T-cell (primary cell): Measurements from ENCODE around the gene SALL4. TPM values are rescaled to one million over a fixed set of nuclear protein-coding genes. Genes with fewer than 3 reads are reported as not detected.

Experiments
- ATAC-seq, 4 experiments: fragments of 200-7000 bp in 3 of 4; fragments of 150-1000 bp in 1 of 4; cut with Tn5 transposase; replicated peaks in 1 of 4; 1 replicate in 3 of 4; 2 replicates in 1 of 4; pipeline ENCODE4 v1.10.0; 2021; ENCODE audit warnings: moderate library complexity in 3 of 4, mild to moderate bottlenecking in 2 of 4, moderate number of reproducible peaks in 1 of 4
- CTCF ChIA-PET, 2 donors: fragments of 300-600 bp; sonication (Branson Sonifier 250); formaldehyde crosslinking; loops; one replicate each; lab custom pipeline; 2022; ENCODE audit warnings: antibody characterized with exemption in 2 of 2; lab: Charles Lee
- POLR2A ChIA-PET, 2 donors: fragments of 300-600 bp; sonication (Branson Sonifier 250); formaldehyde crosslinking; loops; one replicate each; lab custom pipeline; 2022; ENCODE audit warnings: antibody characterized with exemption in 2 of 2; lab: Charles Lee
- DNase-seq, 35 experiments: peaks; one replicate each; pipeline versions ENCODE4 v3.0.0 to v3.0.0-alpha.2; 2013 to 2023
- H3K27ac ChIP-seq: one replicate; pipeline ENCODE4 v1.5.1; 2013; ENCODE audit warnings: low read length
- H3K27me3 ChIP-seq, 2 experiments: replicated peaks in 1 of 2; 1 replicate in 1 of 2; 2 replicates in 1 of 2; pipeline versions ENCODE4 v1.6.1 to v1.7.0; 2013; ENCODE audit warnings: low read length in 1 of 2, mixed read lengths in 1 of 2; ENCODE audit not compliant: control insufficient read depth in 2 of 2, insufficient read depth in 2 of 2; ENCODE audit errors: extremely low read depth in 1 of 2
- H3K36me3 ChIP-seq, 2 donors: 1 replicate in 1 of 2; 2 replicates in 1 of 2; pipeline versions ENCODE4 v1.6.1 to v1.7.0; 2013; ENCODE audit warnings: low read length in 1 of 2; ENCODE audit not compliant: control insufficient read depth in 2 of 2, insufficient read depth in 1 of 2; ENCODE audit errors: extremely low read depth in 1 of 2
- H3K4me1 ChIP-seq, 2 experiments: 1 replicate in 1 of 2; 2 replicates in 1 of 2; pipeline versions ENCODE4 v1.6.1 to v1.7.0; 2013; ENCODE audit warnings: low read length in 2 of 2, mixed read lengths in 1 of 2; ENCODE audit not compliant: insufficient read depth in 2 of 2, control insufficient read depth in 1 of 2; ENCODE audit errors: extremely low read depth in 1 of 2
- H3K4me3 ChIP-seq, 2 donors: 1 replicate in 1 of 2; 2 replicates in 1 of 2; pipeline versions ENCODE4 v1.5.1 to v1.7.0; 2013; ENCODE audit warnings: mild to moderate bottlenecking in 2 of 2, low read length in 1 of 2, moderate library complexity in 1 of 2; ENCODE audit not compliant: control insufficient read depth in 1 of 2; ENCODE audit errors: extremely low read depth in 1 of 2
- H3K9me3 ChIP-seq: 2 replicates; pipeline ENCODE4 v1.7.0; 2013
- H3K27ac Mint-ChIP-seq, 2 donors: one replicate each; pipeline ENCODE4 v1.8.0; 2020 to 2021; ENCODE audit warnings: mild to moderate bottlenecking in 2 of 2, mixed read lengths in 2 of 2
- H3K27me3 Mint-ChIP-seq, 2 donors: one replicate each; pipeline ENCODE4 v1.8.0; 2021 to 2022; ENCODE audit warnings: mixed read lengths in 2 of 2
- H3K36me3 Mint-ChIP-seq: one replicate; pipeline ENCODE4 v1.8.0; 2021; ENCODE audit warnings: mixed read lengths
- H3K4me1 Mint-ChIP-seq, 3 donors: one replicate each; pipeline ENCODE4 v1.8.0; 2020 to 2022; ENCODE audit warnings: mixed read lengths in 3 of 3, mild to moderate bottlenecking in 1 of 3
- H3K4me3 Mint-ChIP-seq, 3 donors: one replicate each; pipeline ENCODE4 v1.8.0; 2020 to 2022; ENCODE audit warnings: mild to moderate bottlenecking in 3 of 3, mixed read lengths in 3 of 3, moderate library complexity in 3 of 3
- H3K9me3 Mint-ChIP-seq, 3 donors: one replicate each; pipeline ENCODE4 v1.8.0; 2020 to 2022; ENCODE audit warnings: mixed read lengths in 3 of 3
- WGBS: methylation state at CpG from one replicate; pipeline ENCODE4 v1.1.5; 2013; ENCODE audit warnings: missing lambda C conversion rate; ENCODE audit not compliant: insufficient coverage; 5-methylcytosine and 5-hydroxymethylcytosine counted together
- total RNA-seq, 35 experiments: library from RNA in 6 of 35; stranded (reverse) in 6 of 35; fragments of 120-200 nt in 1 of 35; gene quantifications; one replicate each; pipeline versions ENCODE4 v1.2.1 to v1.2.4 and lab custom pipeline; 2013 to 2026

The SALL4 gene
- total RNA-seq, 5 donors from 2014 or later (not counting 1 experiment from before 2014, with no cell fraction given) = 0.13 to 0.48 (median 0.37) TPM; not detected in 1

GRCh38 chr20:51763965-51764602 lies 38.2 kb downstream of the SALL4 start:
- ATAC-seq (no peak), DNase-seq (no peak)
- no peak overlapping the region for H3K27ac ChIP-seq
- H3K27me3 ChIP-seq = peaks cover 0 to 26% of the 10 kb centered on the region in 2 experiments
- ChIA-PET POLR2A (no interaction called here), CTCF (interaction anchor here in 1 of 2 donors (0.6 kb wide), 1 partner anchor 178 kb away, joined by 7 read pairs; no protein-coding TSS in a partner anchor)
- 60% methylated on average over 1 of the region's 6 CpGs for WGBS
- peaks cover 13 to 27% of the 10 kb centered on the region in 2 donors for H3K27me3 Mint-ChIP-seq
- H3K9me3 Mint-ChIP-seq = peaks cover 0 to 4% (median 0%) of the 10 kb centered on the region in 3 donors
- peaks cover 5 to 11% (median 7%) of the 10 kb centered on the region in 3 donors for H3K4me1 Mint-ChIP-seq
- H3K36me3 Mint-ChIP-seq = no peaks in the 10 kb centered on the region
- H3K9me3 ChIP-seq = no peaks in the 10 kb centered on the region
- H3K27ac Mint-ChIP-seq = no peak overlapping the region
- no peak overlapping the region for H3K4me3 Mint-ChIP-seq
- peaks cover 0 to 16% of the 10 kb centered on the region in 2 experiments for H3K4me1 ChIP-seq
- H3K4me3 ChIP-seq = no peak overlapping the region
- H3K36me3 ChIP-seq = no peaks in the 10 kb centered on the region

- Mint-ChIP-seq H3K36me3 (no peaks in the 10 kb centered on the region), H3K27ac (no peak overlapping the region), H3K4me3 (no peak overlapping the region), H3K9me3 (peaks cover 0 to 4% (median 0%) of the 10 kb centered on the region in 3 donors), H3K4me1 (no peaks in the 10 kb centered on the region), H3K27me3 (peaks cover 7 to 18% of the 10 kb centered on the region in 2 donors)
- ChIA-PET CTCF (no interaction called here), POLR2A (no interaction called here)
- Histone ChIP-seq H3K4me3 (no peak overlapping the region), H3K27me3 (peaks cover 0 to 11% of the 10 kb centered on the region in 2 experiments), H3K4me1 (no peaks in the 10 kb centered on the region), H3K9me3 (no peaks in the 10 kb centered on the region), H3K27ac (no peak overlapping the region), H3K36me3 (no peaks in the 10 kb centered on the region)
- ATAC-seq (no peak), DNase-seq (no peak)
- WGBS = 91% methylated on average over 10 of the region's 14 CpGs
These were observed 41.3 kb downstream of the SALL4 start for GRCh38 chr20:51760905-51761546.

GRCh38 chr20:51759769-51760510 lies 42.4 kb downstream of the SALL4 start:
- Histone ChIP-seq H3K27ac (no peak overlapping the region), H3K4me3 (no peak overlapping the region), H3K9me3 (no peaks in the 10 kb centered on the region), H3K36me3 (no peaks in the 10 kb centered on the region), H3K4me1 (no peaks in the 10 kb centered on the region), H3K27me3 (peaks cover 0 to 11% of the 10 kb centered on the region in 2 experiments)
- no peak overlapping the region for H3K27ac Mint-ChIP-seq
- peaks cover 0 to 4% (median 0%) of the 10 kb centered on the region in 3 donors for H3K9me3 Mint-ChIP-seq
- DNase-seq = no peak
- H3K4me1 Mint-ChIP-seq = no peaks in the 10 kb centered on the region
- CTCF ChIA-PET = interaction anchor here in 1 of 2 donors (0.6 kb wide), 1 partner anchor 1402 kb away, joined by 3 read pairs; no protein-coding TSS in a partner anchor
- H3K36me3 Mint-ChIP-seq = no peaks in the 10 kb centered on the region
- 90% methylated on average over 9 of the region's 14 CpGs for WGBS
- H3K4me3 Mint-ChIP-seq = no peak overlapping the region
- POLR2A ChIA-PET = no interaction called here
- H3K27me3 Mint-ChIP-seq = peaks cover 4 to 10% of the 10 kb centered on the region in 2 donors
- no peak for ATAC-seq

- no peak for ATAC-seq
These were observed 43.3 kb downstream of the SALL4 start for GRCh38 chr20:51758978-51759544.

GRCh38 chr20:51757226-51757625 lies 45.1 kb downstream of the SALL4 start:
- Histone ChIP-seq H3K27ac (no peak overlapping the region), H3K36me3 (no peaks in the 10 kb centered on the region), H3K27me3 (peaks cover 0 to 11% of the 10 kb centered on the region in 2 experiments), H3K4me1 (no peaks in the 10 kb centered on the region), H3K4me3 (no peak overlapping the region), H3K9me3 (no peaks in the 10 kb centered on the region)
- 81% methylated on average over 9 of the region's 10 CpGs for WGBS
- no peak overlapping the region for H3K4me3 Mint-ChIP-seq
- no peak for DNase-seq
- H3K27me3 Mint-ChIP-seq = peaks cover 3 to 10% of the 10 kb centered on the region in 2 donors
- no peaks in the 10 kb centered on the region for H3K4me1 Mint-ChIP-seq
- ChIA-PET CTCF (no interaction called here), POLR2A (no interaction called here)
- H3K27ac Mint-ChIP-seq = no peak overlapping the region
- ATAC-seq = no peak
- H3K9me3 Mint-ChIP-seq = no peaks in the 10 kb centered on the region
- H3K36me3 Mint-ChIP-seq = no peaks in the 10 kb centered on the region

More at GRCh38 chr20:51758978-51759544, 43.3 kb downstream of the SALL4 start:
- Histone ChIP-seq H3K27ac (no peak overlapping the region), H3K9me3 (no peaks in the 10 kb centered on the region), H3K4me1 (no peaks in the 10 kb centered on the region), H3K4me3 (no peak overlapping the region), H3K36me3 (no peaks in the 10 kb centered on the region), H3K27me3 (peaks cover 0 to 11% of the 10 kb centered on the region in 2 experiments)
- POLR2A ChIA-PET = no interaction called here
- Mint-ChIP-seq H3K27me3 (peaks cover 3 to 10% of the 10 kb centered on the region in 2 donors), H3K27ac (no peak overlapping the region), H3K9me3 (no peaks in the 10 kb centered on the region), H3K4me1 (no peaks in the 10 kb centered on the region), H3K36me3 (no peaks in the 10 kb centered on the region), H3K4me3 (no peak overlapping the region)
- WGBS = 63% methylated on average over 5 of the region's 12 CpGs
- no peak for DNase-seq
- CTCF ChIA-PET = no interaction called here

GRCh38 chr20:51756653-51757052 lies 45.7 kb downstream of the SALL4 start:
- Histone ChIP-seq H3K4me1 (no peaks in the 10 kb centered on the region), H3K27ac (no peak overlapping the region), H3K4me3 (no peak overlapping the region), H3K36me3 (no peaks in the 10 kb centered on the region), H3K9me3 (no peaks in the 10 kb centered on the region), H3K27me3 (peaks cover 0 to 8% of the 10 kb centered on the region in 2 experiments)
- POLR2A ChIA-PET = no interaction called here
- DNase-seq (no peak), ATAC-seq (no peak)
- peaks cover 3 to 10% of the 10 kb centered on the region in 2 donors for H3K27me3 Mint-ChIP-seq
- H3K4me1 Mint-ChIP-seq = no peaks in the 10 kb centered on the region
- no peaks in the 10 kb centered on the region for H3K9me3 Mint-ChIP-seq
- no peak overlapping the region for H3K4me3 Mint-ChIP-seq
- no peak overlapping the region for H3K27ac Mint-ChIP-seq
- H3K36me3 Mint-ChIP-seq = no peaks in the 10 kb centered on the region
- CTCF ChIA-PET = no interaction called here
- WGBS = no CpG with 5 or more reads among the region's 3 CpGs
